ENCODE results near the gene HSPB8.
A peak's percentile ranks its signal among the peaks of the same experiment; 100 is the strongest.

HSPB8 gene

GRCh38 chr12:119151445-119152026 is 27.2 kb upstream of the HSPB8 start:
- H3K4me1 ChIP-seq, result no peaks in the 10 kb centered on the region
- H3K27ac ChIP-seq, result no peak overlapping the region
- no peak overlapping the region for H3K9ac ChIP-seq
- no peaks in the 10 kb centered on the region for H3K27me3 ChIP-seq (ENCODE audit: control insufficient read depth, insufficient read depth, low read length)
- no peak overlapping the region for H2AFZ ChIP-seq
- no peaks in the 10 kb centered on the region for H3K9me3 ChIP-seq (ENCODE audit: control insufficient read depth, low read length)
- TF ChIP-seq CTCF (IDR thresholded peaks at IDR 0.05), result no peak
- H3K4me3 ChIP-seq (ENCODE audit: low read depth, low read length), result no peak overlapping the region
- H3K36me3 ChIP-seq (ENCODE audit: control insufficient read depth, insufficient read depth, low read length), result no peaks in the 10 kb centered on the region
- no peak overlapping the region for H3K4me2 ChIP-seq (ENCODE audit: low read length)
- no peaks in the 10 kb centered on the region for H3K79me2 ChIP-seq

GRCh38 chr12:119153477-119154434 is 25.0 kb upstream of the HSPB8 start:
- H3K9ac ChIP-seq, result no peak overlapping the region
- no peaks in the 10 kb centered on the region for H3K4me1 ChIP-seq
- no peak overlapping the region for H3K4me3 ChIP-seq (ENCODE audit: low read depth, low read length)

GRCh38 chr12:119154435-119154818 is 24.3 kb upstream of the HSPB8 start:
- no peaks in the 10 kb centered on the region for H3K79me2 ChIP-seq
- TF ChIP-seq CTCF (IDR thresholded peaks at IDR 0.05), result no peak
- H3K4me1 ChIP-seq, result no peaks in the 10 kb centered on the region

More at GRCh38 chr12:119153477-119154434, 25.0 kb upstream of the HSPB8 start:
- no peaks in the 10 kb centered on the region for H3K27me3 ChIP-seq (ENCODE audit: control insufficient read depth, insufficient read depth, low read length)
- TF ChIP-seq CTCF (IDR thresholded peaks at IDR 0.05), result no peak
- no peaks in the 10 kb centered on the region for H3K79me2 ChIP-seq
- H2AFZ ChIP-seq, result peak overlapping the region; percentile 34
- H3K27ac ChIP-seq, result no peak overlapping the region
- H3K9me3 ChIP-seq (ENCODE audit: control insufficient read depth, low read length), result no peaks in the 10 kb centered on the region
- H3K4me2 ChIP-seq (ENCODE audit: low read length), result no peak overlapping the region
- no peaks in the 10 kb centered on the region for H3K36me3 ChIP-seq (ENCODE audit: control insufficient read depth, insufficient read depth, low read length)

GRCh38 chr12:119156401-119157044 is 22.2 kb upstream of the HSPB8 start:
- H3K27me3 ChIP-seq (ENCODE audit: control insufficient read depth, insufficient read depth, low read length), result no peaks in the 10 kb centered on the region
- no peak for TF ChIP-seq CTCF (IDR thresholded peaks at IDR 0.05)
- no peak overlapping the region for H3K4me2 ChIP-seq (ENCODE audit: low read length)
- no peak overlapping the region for H2AFZ ChIP-seq
- H3K27ac ChIP-seq, result no peak overlapping the region
- H3K9me3 ChIP-seq (ENCODE audit: control insufficient read depth, low read length), result no peaks in the 10 kb centered on the region
- H3K36me3 ChIP-seq (ENCODE audit: control insufficient read depth, insufficient read depth, low read length), result no peaks in the 10 kb centered on the region
- no peaks in the 10 kb centered on the region for H3K4me1 ChIP-seq
- no peak overlapping the region for H3K9ac ChIP-seq
- H3K4me3 ChIP-seq (ENCODE audit: low read depth, low read length), result no peak overlapping the region
- H3K79me2 ChIP-seq, result no peaks in the 10 kb centered on the region

More at GRCh38 chr12:119154435-119154818, 24.3 kb upstream of the HSPB8 start:
- H3K4me3 ChIP-seq (ENCODE audit: low read depth, low read length), result no peak overlapping the region
- H3K36me3 ChIP-seq (ENCODE audit: control insufficient read depth, insufficient read depth, low read length), result no peaks in the 10 kb centered on the region
- no peak overlapping the region for H3K9ac ChIP-seq
- no peaks in the 10 kb centered on the region for H3K9me3 ChIP-seq (ENCODE audit: control insufficient read depth, low read length)
- H3K27me3 ChIP-seq (ENCODE audit: control insufficient read depth, insufficient read depth, low read length), result no peaks in the 10 kb centered on the region
- no peak overlapping the region for H3K27ac ChIP-seq
- H3K4me2 ChIP-seq (ENCODE audit: low read length), result no peak overlapping the region
- H2AFZ ChIP-seq, result no peak overlapping the region

All from parathyroid adenoma (tissue), 2 donors.